ENCODE measurements around the gene BEST4.

GRCh38 chr1:44799770-44800584, 12.0 kb upstream of the BEST4 start, which contains the start of gene PLK3:
- TF ChIP-seq, protein P1, sequence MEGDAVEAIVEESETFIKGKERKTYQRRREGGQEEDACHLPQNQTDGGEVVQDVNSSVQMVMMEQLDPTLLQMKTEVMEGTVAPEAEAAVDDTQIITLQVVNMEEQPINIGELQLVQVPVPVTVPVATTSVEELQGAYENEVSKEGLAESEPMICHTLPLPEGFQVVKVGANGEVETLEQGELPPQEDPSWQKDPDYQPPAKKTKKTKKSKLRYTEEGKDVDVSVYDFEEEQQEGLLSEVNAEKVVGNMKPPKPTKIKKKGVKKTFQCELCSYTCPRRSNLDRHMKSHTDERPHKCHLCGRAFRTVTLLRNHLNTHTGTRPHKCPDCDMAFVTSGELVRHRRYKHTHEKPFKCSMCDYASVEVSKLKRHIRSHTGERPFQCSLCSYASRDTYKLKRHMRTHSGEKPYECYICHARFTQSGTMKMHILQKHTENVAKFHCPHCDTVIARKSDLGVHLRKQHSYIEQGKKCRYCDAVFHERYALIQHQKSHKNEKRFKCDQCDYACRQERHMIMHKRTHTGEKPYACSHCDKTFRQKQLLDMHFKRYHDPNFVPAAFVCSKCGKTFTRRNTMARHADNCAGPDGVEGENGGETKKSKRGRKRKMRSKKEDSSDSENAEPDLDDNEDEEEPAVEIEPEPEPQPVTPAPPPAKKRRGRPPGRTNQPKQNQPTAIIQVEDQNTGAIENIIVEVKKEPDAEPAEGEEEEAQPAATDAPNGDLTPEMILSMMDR (IDR thresholded peaks at IDR 0.05), result peak; percentile 80 to 87 (median 80)
- TF ChIP-seq POLR2A (IDR thresholded peaks at IDR 0.05), result peak; percentile 82
